GM19043 (cell line): ENCODE results near the gene TDRD7.
A peak's percentile ranks its signal among the peaks of the same experiment; 100 is the strongest.
"Not testable (repeated sequence)": the region's sequence is repeated elsewhere in the genome, so short reads cannot be mapped to it uniquely, and the experiment has no call there.

ENCODE experiments used
- ATAC-seq: cut with Tn5 transposase; IDR thresholded peaks from one replicate; pipeline ENCODE4 v1.9.1; 2021; ENCODE audit warnings: low read depth; ENCODE audit not compliant: unreplicated experiment

Gene TDRD7

GRCh38 chr9:97473717-97474116 is 61.8 kb downstream of the TDRD7 start:
- ATAC-seq = no peak

- ATAC-seq = no peak
These were observed 62.6 kb downstream of the TDRD7 start for GRCh38 chr9:97474372-97474925.

DNA sequence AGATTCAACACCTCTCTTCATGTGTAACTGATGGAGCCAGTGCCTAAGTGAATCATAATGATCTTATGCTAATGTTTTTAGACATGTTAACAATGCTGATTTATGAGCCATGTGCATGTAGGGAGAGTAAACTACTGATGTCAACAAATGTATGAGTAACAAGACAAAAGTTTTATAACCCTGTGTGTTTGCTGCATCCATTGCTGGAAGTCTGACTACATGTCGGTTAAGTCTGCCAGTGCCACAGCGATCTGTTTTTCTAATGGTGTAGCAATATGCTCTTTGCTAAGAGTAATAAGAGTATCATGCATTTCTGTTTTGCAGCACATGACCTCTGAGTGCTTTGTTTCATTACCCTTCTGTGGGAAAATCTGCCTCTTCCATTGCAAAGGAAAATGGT is 63.2 kb downstream of the TDRD7 start:
- no peak for ATAC-seq

DNA sequence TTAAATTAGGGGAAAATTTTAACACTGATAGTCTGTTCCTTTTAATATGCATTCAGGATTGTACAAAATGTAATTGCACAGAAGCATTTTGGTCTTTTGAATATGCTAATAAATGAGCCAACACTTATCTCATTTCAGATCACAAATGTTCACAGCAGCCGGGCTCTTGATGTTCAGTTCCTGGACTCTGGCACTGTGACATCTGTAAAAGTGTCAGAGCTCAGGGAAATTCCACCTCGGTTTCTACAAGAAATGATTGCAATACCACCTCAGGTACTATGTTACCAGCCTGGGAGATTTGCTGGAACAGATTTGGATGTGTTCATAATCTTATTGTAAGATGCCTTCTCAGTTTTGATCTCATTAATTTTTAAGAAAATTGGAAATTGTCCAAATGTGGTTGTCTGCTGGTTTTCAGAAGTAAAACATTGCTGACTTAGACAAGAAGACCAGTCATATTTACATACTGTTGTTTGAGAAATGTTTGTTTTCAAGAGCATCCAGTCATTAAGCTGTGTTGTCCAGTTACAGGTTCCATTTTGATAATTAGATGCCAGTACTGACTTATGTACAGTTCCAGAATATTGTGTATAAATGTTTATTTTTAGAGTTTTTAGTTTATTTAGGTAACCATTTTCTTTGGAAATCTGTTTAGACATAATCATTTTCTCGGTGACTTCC is 66.5 kb downstream of the TDRD7 start:
- no peak for ATAC-seq

DNA sequence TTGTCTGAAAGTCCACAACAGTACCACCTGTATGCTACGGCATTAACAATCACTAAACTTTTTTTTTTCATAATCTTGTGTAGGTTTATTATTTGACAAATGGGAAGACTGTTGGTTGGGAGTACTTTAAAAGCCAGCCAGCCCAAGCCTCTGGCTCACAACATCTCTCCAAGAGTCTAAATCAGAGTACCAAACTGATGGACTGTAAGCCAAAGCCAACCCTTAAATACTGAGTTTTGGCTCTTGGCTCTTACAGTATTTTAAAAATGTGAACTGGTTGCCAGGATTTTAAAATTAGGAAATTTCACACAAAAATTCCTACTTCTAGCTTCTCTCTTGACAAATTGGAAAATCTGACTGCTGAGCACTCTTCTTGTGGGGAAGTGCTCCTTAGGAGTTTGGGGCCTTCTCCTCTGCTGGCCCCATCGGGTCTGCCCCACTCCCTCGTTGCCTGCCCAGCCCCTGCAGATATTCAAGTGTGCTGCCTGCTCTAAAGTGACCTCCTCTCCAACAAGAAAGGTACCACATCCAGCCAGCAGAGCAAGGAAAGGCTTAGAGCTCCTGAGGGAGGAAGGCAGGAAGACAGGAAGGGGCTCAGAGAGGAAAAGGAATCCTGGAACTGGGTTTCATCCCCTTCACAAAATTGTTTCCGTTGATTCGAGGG is 67.7 kb downstream of the TDRD7 start:
- ATAC-seq = no peak

DNA sequence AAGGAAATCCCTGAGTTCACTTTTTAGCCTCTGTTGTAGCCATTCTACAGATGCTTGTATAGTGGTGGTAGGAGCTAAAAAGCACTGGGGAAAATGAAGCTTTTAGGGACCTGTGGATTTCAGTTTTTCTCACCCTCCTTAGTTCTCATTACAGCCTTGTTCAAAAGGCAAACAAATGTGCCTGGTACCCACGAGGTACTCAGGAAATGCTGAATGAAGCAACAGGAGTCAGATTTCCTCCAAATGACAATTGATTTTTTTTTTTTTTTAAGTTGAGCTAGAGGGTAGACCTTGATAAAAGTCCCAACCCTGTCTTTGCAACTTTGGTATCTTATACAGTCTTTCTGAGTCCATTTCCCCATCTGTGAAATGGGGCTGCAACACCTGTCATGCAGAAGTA is 68.3 kb downstream of the TDRD7 start:
- no peak for ATAC-seq

- ATAC-seq = no peak
These were observed 68.9 kb downstream of the TDRD7 start for GRCh38 chr9:97480749-97481148.

DNA sequence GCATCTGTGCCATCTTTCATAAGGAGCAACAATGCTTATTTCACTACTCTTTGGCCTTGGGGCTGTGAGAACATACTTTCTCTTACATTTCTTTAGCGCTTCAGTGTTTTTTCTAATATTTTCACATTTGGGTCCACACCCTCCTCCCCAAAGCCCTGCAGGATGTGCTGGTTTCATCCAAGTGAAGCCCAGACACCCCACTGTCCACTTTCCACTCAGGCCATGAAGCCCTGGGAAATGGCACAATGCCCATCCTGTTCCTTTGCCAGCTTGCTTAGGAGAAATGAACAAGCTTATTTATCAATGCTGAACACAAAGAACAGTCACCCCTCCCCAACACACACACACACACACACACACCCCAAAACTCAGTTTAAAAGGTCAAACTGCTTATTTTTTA is 72.2 kb downstream of the TDRD7 start:
- no peak for ATAC-seq

DNA sequence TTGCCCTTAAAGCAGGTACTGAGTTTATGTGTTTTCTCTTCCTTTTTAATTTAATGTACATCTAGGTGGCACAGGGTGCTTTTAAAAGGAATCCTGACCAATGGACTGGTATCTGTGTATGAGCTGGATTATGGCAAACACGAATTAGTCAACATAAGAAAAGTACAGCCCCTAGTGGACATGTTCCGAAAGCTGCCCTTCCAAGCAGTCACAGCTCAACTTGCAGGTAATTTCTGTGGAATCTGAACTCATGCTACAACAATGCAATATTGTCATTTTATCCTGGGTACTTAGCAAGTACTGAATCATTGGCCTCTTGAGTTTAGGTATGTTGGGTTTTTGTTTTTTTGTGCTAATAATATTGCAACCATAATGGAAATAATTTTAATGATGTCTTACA is 75.2 kb downstream of the TDRD7 start:
- no peak for ATAC-seq

- no peak for ATAC-seq
These were observed 76.0 kb downstream of the TDRD7 start for GRCh38 chr9:97487861-97488260.

DNA sequence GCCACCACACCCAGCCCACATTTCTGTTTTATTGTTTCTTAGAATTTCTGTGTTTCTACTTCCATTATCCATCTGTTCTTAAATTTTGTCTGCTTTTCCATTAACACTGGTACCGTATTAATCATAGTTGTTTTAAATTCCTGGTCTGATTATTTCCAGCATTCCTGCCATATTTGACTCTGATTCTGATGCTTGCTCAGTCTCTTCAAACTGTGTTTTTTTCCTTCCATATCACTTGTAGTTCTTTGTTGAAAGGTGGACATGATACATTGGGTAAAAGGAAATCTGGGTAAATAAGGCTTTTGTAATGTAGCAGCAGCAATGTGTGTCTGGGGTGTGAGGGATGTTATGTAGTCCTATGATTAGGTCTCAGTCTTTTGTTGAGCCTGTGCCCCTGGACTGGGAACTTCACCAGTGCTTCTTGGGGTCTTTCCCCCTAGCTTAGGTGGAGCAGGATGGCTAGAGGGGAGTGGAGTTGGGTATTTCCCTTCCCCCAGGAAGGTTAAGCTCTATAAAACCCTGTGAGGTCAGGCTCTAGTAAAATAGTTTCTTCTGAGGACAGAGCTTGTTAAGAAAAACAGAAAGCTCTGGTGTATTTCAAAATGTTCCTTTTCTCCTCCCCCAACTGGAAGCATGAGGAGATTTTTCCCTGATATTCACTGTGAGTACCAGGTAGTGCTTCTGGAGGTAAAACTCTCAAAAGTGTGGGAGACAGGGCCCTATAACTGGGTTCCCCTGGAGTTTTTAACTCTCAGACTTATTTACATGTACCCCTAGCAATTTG is 79.5 kb downstream of the TDRD7 start:
- ATAC-seq = no peak

DNA sequence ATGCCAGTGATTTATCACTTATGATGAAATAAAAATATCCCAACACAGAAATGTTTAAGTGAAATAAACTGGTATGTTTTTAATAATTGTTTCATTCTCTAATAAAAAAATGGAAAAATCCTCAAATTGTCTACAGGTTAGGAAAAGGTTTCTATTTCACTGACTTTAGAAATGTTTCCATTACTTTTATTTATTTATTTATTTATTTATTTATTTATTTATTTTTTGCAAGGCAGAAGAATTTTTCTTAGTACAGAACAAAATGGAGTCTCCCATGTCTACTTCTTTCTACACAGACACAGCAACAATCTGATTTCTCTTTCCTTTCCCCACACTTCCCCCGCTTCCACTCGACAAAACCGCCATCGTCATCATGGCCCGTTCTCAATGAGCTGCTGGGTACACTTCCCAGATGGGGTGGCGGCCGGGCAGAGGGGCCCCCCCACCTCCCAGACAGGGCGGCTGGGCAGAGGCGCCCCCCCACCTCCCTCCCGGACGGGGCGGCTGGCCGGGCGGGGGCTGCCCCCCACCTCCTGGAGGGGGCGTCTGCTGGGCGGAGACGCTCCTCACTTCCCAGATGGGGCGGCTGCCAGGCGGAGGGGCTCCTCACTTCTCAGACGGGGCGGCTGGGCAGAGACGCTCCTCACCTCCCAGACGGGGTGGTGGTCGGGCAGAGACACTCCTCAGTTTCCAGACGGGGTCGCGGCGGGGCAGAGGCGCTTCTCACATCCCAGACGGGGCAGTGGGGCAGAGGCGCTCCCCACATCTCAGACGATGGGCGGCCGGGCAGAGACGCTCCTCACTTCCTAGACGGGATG is 85.9 kb downstream of the TDRD7 start:
- not testable (repeated sequence) for ATAC-seq

DNA sequence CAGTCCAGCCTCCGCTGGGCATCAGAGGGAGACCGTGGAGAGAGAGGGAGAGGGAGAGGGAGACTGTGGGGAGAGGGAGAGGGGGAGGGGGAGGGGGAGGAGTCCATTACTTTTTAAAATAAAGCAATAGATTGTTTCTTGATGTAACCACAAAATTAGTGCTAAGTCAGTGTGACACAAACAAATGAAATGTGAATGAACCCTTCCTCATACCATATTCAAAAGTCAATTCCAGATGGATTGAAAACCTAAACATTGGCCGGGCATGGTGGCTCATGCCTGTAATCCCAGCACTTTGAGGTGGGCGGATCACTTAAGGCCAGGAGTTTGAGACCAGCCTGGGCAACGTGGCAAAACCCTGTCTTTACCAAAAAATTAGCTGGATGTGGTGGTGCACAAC is 87.0 kb downstream of the TDRD7 start:
- not testable (repeated sequence) for ATAC-seq

DNA sequence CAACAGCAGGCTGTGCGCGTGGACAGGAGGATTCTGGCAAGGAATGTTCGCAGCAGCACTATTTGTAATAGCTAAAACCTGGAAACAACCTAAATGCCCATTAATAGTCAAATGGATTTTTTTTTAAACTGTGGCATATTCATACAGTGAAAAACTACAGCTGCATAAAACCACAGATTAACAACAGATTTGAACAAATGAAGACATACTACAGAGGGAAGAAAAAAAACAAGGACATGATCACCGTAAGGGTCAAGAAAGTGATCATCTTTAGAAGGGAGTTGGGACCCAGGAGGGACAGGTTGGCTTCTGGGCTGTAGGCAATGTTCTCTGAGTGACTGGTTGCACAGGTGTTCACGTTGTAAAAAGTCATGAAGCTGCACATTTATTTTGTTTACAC is 88.4 kb downstream of the TDRD7 start:
- no peak for ATAC-seq

GRCh38 chr9:97500765-97501176 is 88.9 kb downstream of the TDRD7 start:
- no peak for ATAC-seq

DNA sequence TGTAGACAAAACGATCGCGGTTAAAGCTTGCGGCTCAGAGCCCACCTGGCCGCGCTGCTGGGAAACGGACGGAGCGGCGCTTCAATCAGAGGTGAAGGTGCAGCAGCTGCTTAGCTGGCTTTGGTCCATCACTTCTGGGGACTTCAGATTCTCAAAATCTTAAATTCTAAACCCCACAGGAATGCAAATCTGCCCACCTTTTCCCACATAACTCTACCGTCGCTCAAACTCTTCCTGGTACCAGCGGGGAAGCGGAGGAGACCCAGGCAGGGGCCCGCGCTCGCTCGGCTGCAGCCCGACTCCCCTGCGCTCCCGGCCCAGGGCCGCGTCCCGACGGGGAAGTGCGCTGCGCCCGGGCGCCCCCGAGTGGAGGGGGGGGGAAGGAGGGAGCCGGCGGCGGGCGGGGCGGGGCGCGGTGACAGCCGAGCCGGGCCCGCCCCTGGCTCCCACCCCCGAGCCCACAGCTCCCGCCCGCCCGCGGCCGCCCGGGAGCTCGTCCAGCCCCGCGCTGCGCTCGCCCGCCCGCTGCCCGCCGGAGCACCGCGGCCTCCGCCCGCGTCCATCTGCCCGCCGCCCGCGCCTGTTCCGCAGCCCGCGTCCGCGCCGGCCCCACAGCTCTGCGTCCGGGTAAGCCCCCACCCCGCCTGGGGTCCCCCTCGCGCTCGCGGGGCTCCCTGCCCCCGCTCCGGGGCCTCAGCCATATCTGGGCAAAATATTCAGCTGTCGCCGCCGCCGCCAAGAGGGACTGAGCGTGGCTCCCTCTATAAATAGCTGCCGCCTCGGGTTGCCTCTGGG is 89.5 kb downstream of the TDRD7 start, which contains the start of gene TMOD1:
TSS of gene TMOD1 (plus strand) at position 490 of the 795 bp plus-strand sequence. CDS start 22,523 bp downstream, outside the sequence.
- ATAC-seq = peak; percentile 51

GRCh38 chr9:97501972-97502221 is 90.0 kb downstream of the TDRD7 start:
- ATAC-seq = no peak

- peak; percentile 3 for ATAC-seq
These were observed 90.5 kb downstream of the TDRD7 start for GRCh38 chr9:97502222-97502983.
